ENCODE data around the gene CD82. TPM values are rescaled to one million over a fixed set of nuclear protein-coding genes. Genes with fewer than 3 reads are reported as not detected.

Gene CD82
- polyA plus RNA-seq, 1 of the 3 experiments (the other 2 are of a cell fraction): 39.2 TPM

- POLR2A ChIA-PET: no interaction called here
Measured at GRCh38 chr11:44605965-44606364, 40.5 kb downstream of the CD82 start.

More at GRCh38 chr11:44605965-44606364, 40.5 kb downstream of the CD82 start:
- peaks cover 0 to 17% of the 10 kb centered on the region in 2 experiments; a peak in 1 of 4 replicates for H3K4me1 ChIP-seq (ENCODE audit: control insufficient read depth in 1 of 2, insufficient read depth in 2 of 2, low read depth in 1 of 2, low read length in 1 of 2)
- H2AFZ ChIP-seq (ENCODE audit: low read depth): no peak overlapping the region
- H3K9me3 ChIP-seq: no peaks in the 10 kb centered on the region
- no peaks in the 10 kb centered on the region for H3K79me2 ChIP-seq (ENCODE audit: insufficient read depth)
- H4K20me1 ChIP-seq (ENCODE audit: insufficient read depth): no peaks in the 10 kb centered on the region
- H3K27ac ChIP-seq (ENCODE audit: low read depth in 2 of 2, low read length in 1 of 2): no peak overlapping the region
- CTCF ChIA-PET: interaction anchor here (0.8 to 7.2 kb wide), 3 partner anchors 11 to 321 kb away, joined by 3 to 63 read pairs (median 23); no protein-coding TSS in a partner anchor
- no peaks in the 10 kb centered on the region for H3K36me3 ChIP-seq (replicated peaks in 1 of 2; ENCODE audit: control insufficient read depth in 1 of 2, insufficient read depth in 2 of 2, low read length in 1 of 2)
- TF ChIP-seq SMC3 (IDR thresholded peaks at IDR 0.05; ENCODE audit: low read depth, low read length) (no peak), PBX3 (IDR thresholded peaks at IDR 0.05) (no peak), MEF2A (IDR thresholded peaks at IDR 0.05; ENCODE audit: borderline replicate concordance, low read depth) (no peak), IRF3 (IDR thresholded peaks at IDR 0.05; ENCODE audit: low read depth, low read length) (no peak), FOXJ3 (CRISPR knock-in tag; IDR thresholded peaks at IDR 0.05) (no peak), FOSL2 (IDR thresholded peaks at IDR 0.05; ENCODE audit: borderline replicate concordance, low read depth) (no peak), RXRA (IDR thresholded peaks at IDR 0.05; ENCODE audit: borderline replicate concordance, low read depth) (no peak), USF2 (IDR thresholded peaks at IDR 0.05; ENCODE audit: borderline replicate concordance, low read depth, low read length) (no peak), YY1 (IDR thresholded peaks at IDR 0.05; ENCODE audit: low read depth) (no peak), ELF1 (IDR thresholded peaks at IDR 0.05) (no peak), JUND (IDR thresholded peaks at IDR 0.05) (no peak), NRF1 (IDR thresholded peaks at IDR 0.05; ENCODE audit: low read depth, low read length) (no peak), RAD21 (IDR thresholded peaks at IDR 0.05; ENCODE audit: low read length) (no peak), ZBTB33 (IDR thresholded peaks at IDR 0.05; ENCODE audit: borderline replicate concordance, low read depth) (no peak), MAX (IDR thresholded peaks at IDR 0.05; ENCODE audit: low read depth) (no peak), MXI1 (IDR thresholded peaks at IDR 0.05; ENCODE audit: low read depth, low read length) (no peak)
- no peaks in the 10 kb centered on the region for H3K27me3 ChIP-seq (ENCODE audit: insufficient read depth)
- DNase-seq: no peak
- H3F3A ChIP-seq (replicated peaks; ENCODE audit: insufficient read depth): no peaks in the 10 kb centered on the region
- WGBS (ENCODE audit: low lambda C conversion rate): 94% methylated on average over 7 of the region's 7 CpGs
- H3K9ac ChIP-seq: no peak overlapping the region
- H3K9me2 ChIP-seq: no peaks in the 10 kb centered on the region
- H3K4me3 ChIP-seq (ENCODE audit: low read depth in 2 of 2, low read length in 1 of 2): no peak overlapping the region
- no peak overlapping the region for H3K4me2 ChIP-seq
